Gastroesophageal sphincter (tissue), 3 donors: Measurements from ENCODE around the gene ZNF429.
"Not testable (repeated sequence)": the region's sequence is repeated elsewhere in the genome, so short reads cannot be mapped to it uniquely, and the experiment has no call there.

Experiments used
- EP300 ChIP-seq: sonication (generic); formaldehyde crosslinking; IDR thresholded peaks from one replicate; pipeline ENCODE4 v1.6.1; 2017; ENCODE audit warnings: antibody characterized with exemption, mild to moderate bottlenecking
- POLR2A ChIP-seq, 2 donors: fragments of 450-650 bp; IDR thresholded peaks; one replicate each; pipeline ENCODE4 v1.6.1; 2017; ENCODE audit warnings: antibody characterized with exemption in 2 of 2, mild to moderate bottlenecking in 2 of 2, moderate library complexity in 1 of 2
- POLR2AphosphoS5 ChIP-seq: sonication (generic); formaldehyde crosslinking; IDR thresholded peaks from one replicate; pipeline ENCODE4 v1.6.1; 2017; ENCODE audit warnings: antibody characterized with exemption
- TF ChIP-seq, protein P1 (sequence below), 4 experiments: fragments of 200-600 bp in 2 of 4; fragments of 450-650 bp in 2 of 4; sonication (generic) in 1 of 4; IDR thresholded peaks; one replicate each; pipeline ENCODE4 v1.5.1; 2017 to 2019; ENCODE audit warnings: antibody characterized with exemption in 4 of 4, mild to moderate bottlenecking in 2 of 4, moderate library complexity in 2 of 4

DNA sequence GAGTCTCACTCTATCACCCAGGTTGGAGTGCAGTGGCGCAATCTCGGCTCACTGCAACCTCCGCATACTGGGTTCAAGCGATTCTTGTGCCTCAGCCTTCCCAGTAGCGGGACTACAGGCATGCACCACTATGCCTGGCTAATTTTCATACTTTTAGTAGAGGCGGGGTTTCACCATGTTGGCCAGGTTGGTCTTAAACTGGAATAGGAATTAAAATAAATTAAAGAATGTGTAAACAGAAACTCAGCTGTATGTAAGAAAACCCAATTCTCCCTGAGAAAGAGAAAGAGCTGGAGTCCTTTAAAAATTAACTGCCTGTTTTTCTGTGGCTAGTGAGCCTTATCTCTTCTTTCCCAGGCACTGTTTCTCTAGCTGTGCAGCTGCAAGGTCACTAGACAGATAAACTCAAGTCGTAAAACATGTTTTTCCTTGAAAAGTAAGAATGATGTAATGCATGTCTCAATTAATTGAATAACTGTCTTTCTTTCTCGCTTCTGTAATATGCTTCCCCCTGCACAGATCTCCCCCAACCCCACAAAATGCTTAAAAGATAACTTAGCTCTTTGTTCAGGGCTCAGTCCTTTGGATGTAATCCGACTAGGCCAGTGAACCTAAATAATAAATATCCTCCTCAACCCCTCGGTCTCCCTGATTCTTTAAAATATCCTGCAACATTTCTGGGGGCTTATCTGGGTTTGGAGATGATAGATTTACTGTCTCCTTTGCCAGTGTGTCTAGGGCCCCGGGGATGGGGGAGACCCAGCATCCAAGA lies 97.4 kb downstream of the ZNF429 start:
- TF ChIP-seq, protein P1, sequence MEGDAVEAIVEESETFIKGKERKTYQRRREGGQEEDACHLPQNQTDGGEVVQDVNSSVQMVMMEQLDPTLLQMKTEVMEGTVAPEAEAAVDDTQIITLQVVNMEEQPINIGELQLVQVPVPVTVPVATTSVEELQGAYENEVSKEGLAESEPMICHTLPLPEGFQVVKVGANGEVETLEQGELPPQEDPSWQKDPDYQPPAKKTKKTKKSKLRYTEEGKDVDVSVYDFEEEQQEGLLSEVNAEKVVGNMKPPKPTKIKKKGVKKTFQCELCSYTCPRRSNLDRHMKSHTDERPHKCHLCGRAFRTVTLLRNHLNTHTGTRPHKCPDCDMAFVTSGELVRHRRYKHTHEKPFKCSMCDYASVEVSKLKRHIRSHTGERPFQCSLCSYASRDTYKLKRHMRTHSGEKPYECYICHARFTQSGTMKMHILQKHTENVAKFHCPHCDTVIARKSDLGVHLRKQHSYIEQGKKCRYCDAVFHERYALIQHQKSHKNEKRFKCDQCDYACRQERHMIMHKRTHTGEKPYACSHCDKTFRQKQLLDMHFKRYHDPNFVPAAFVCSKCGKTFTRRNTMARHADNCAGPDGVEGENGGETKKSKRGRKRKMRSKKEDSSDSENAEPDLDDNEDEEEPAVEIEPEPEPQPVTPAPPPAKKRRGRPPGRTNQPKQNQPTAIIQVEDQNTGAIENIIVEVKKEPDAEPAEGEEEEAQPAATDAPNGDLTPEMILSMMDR (IDR thresholded peaks at IDR 0.05): not testable (repeated sequence)
- not testable (repeated sequence) for TF ChIP-seq EP300; POLR2A (IDR thresholded peaks at IDR 0.05); POLR2AphosphoS5
